Left kidney (tissue), 2 donors: ENCODE results near the gene UBE4A. TPM values are rescaled to one million over a fixed set of nuclear protein-coding genes. Genes with fewer than 3 reads are reported as not detected.
A peak's percentile ranks its signal among the peaks of the same experiment; 100 is the strongest.

Experiments
- DNase-seq: peaks from one replicate; pipeline ENCODE4 v3.0.0-alpha.2; 2013
- polyA plus RNA-seq: library from polyadenylated mRNA; unstranded; fragments of 120-200 nt; gene quantifications from one replicate; pipeline ENCODE4 v1.2.1, GENCODE V29; 2013; ENCODE audit not compliant: insufficient read length

The UBE4A gene
- polyA plus RNA-seq, 1 donor: 53.0 TPM

DNA sequence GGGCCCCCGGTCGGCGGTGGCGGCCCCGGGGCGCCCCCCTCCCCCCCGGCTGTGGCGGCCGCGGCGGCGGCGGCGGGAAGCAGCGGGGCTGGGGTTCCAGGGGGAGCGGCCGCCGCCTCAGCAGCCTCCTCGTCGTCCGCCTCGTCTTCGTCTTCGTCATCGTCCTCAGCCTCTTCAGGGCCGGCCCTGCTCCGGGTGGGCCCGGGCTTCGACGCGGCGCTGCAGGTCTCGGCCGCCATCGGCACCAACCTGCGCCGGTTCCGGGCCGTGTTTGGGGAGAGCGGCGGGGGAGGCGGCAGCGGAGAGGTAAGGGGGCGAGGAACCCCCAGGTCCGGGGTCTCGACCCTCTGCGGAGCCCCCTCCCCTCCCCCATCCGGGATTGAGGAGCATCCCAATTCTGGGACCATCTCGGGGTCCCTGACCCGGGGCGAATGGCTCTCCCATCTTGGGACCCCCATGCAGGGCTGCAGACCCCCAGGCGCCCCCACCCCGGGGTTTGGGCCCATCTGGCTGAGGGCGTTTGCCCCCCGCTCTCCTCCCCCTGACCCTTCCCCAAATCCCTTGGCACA lies 77.3 kb downstream of the UBE4A start:
- no peak for DNase-seq

GRCh38 chr11:118437208-118438125 lies 78.1 kb downstream of the UBE4A start:
- DNase-seq: peak; percentile 54

GRCh38 chr11:118438314-118438931 lies 79.0 kb downstream of the UBE4A start:
- DNase-seq: peak; percentile 73

DNA sequence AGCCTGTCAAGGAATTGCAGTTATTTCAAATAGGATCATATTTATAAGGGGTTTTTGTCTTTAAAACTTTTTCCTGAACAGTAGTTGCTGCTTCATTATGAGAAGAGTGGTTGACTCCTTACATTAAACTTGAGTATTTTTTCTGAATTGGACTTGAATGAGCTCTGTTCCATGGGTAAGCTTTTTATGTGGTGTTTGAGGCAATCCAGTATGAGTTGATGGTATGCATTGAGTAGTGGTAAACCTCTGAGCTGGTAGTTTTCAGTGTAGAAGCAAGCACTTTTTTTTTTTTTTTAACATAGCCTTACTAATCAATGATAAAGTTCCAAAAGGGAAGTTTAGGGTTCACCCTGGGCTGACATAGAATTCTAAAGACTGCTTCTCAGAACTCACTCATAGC lies 80.2 kb downstream of the UBE4A start:
- no peak for DNase-seq

DNA sequence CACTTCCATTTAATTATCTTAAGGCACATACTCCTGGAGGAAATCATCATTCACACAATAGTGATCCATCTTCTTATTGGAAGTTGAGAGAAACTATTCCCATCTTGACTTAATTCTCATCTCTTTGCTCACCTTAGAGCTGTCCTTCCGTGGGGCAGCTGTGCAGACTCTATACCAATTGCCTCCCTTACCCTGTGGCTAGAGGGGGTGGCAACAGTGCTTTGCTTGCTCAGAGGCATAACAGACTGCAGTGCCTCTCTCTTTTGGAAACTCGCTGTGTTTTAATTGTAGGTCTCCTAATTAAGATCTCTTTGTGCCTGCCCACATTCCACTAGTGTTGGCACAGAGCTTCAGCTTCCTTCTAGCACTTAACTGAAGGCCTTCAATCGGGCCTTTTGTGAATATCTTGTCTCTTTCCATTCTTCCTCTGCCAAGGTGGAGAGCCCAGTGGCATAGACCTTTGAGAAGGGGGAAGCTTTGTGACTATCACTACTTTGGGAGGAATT lies 82.4 kb downstream of the UBE4A start:
- no peak for DNase-seq

DNA sequence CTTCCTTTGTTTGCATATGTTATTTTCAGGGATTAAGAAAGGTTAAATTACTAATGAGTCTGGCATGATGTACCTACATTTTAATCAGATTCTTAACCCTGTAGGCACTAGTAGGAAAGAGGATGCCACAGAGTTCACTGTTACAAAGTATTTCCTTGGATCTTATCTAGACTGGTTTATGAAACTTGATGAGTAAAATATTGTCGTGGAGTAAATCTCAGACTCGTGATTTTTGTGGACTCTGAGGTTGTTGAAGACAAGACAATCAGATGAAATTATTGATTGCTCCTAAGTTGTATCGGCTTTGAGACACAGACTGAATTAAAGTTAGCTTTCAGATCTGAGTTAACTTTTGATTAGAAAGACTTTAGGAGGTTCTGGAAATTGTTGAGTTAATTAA lies 82.9 kb downstream of the UBE4A start:
- DNase-seq: no peak

DNA sequence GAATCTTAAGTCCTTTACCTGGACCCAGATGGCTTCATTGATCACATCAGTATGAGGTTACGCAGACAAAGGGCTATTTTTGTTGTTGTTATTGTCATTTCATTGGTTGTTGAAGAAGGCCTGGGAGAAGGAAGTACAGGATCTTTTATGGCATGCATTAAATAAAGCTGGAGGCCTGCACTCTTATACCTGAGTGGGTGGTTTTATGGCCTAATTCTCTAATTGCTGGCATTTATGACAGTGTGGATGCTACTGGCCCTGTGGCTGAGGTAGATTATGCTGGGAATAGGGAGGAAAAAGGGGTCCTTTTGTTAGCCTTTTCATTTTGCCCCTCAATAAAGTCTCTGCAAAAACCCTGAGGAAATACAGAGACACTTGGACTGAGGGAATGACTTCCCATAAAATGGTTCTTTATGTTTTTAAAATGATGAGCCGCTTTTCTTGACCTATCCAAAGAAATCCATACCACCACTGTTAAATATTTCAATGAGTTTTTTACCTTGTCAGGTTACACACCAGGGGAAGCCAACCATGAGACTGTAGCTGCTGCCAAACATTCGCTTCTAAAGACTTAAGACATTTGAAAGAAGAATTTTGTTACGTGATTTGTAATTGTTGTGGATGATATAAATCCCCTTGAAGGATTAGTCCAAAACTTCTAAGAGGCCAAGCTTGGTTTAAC lies 83.6 kb downstream of the UBE4A start:
- DNase-seq: no peak

DNA sequence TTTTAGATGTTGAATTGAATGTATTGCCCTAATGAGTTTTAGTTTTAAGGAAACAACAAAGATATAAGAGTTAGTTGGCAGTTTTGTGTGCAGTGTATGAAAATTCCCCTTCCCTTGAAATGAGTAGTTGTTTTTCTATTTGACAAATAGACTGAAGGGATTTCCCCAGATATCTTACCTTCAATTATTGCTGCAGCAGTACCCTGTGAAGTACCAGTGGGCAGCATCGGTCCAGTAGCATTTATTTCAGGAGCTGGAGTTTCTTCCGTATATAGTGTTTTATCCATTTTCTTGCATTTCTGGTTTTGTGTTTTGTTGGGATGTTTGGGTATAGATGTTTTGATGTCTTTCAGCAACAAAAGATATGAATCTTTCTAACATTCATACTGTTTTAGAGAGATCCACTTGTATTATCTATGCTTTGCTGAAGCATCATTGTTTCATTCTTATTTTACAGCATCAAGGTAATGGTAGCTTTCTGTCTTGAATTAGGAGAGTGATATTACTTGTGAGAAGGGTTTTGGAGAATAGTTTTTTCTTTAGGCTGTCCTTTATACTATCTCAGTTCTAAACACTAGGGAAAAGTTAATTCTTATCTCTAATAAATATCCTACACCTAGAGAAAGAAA lies 84.3 kb downstream of the UBE4A start:
- no peak for DNase-seq

- DNase-seq: no peak
Measured at GRCh38 chr11:118447423-118447822, 88.0 kb downstream of the UBE4A start.

DNA sequence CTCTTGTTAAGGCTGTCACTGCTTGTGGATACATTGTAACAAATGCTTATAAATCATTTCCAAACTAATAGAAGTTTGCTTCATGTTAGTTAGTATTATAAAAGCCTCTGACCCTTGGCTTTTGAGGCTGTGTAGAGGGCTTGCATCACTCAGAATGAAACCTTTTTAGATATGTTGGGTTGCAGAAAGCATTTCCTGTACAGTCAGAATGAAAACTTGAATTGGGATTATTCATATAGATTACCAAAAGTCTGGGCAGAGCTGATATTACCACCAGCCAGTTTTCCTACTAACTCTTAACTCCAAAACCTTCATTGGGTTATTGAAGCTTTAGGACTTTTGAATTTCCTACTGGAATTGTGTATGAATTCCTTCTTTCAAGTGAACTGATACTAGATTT lies 88.9 kb downstream of the UBE4A start:
- no peak for DNase-seq

Other genes with a start within 250 kb of the UBE4A start
- 0.75 TPM for gene SCN4B, start 206.8 kb upstream of the UBE4A start, polyA plus RNA-seq
- 3.0 TPM for gene SCN2B, start 183.0 kb upstream of the UBE4A start, polyA plus RNA-seq
- 1.5 TPM for gene JAML, start 134.6 kb upstream of the UBE4A start, polyA plus RNA-seq
- 6.5 TPM for gene MPZL3, start 107.2 kb upstream of the UBE4A start, polyA plus RNA-seq
- 28.3 TPM for gene MPZL2, start 95.3 kb upstream of the UBE4A start, polyA plus RNA-seq
- 0.22 TPM for gene CD3E, start 54.9 kb upstream of the UBE4A start, polyA plus RNA-seq
- 0.50 TPM for gene CD3D, start 16.9 kb upstream of the UBE4A start, polyA plus RNA-seq
- 0.25 TPM for gene CD3G, start 15.3 kb upstream of the UBE4A start, polyA plus RNA-seq
- gene ATP5MG, start 42.0 kb downstream of the UBE4A start, polyA plus RNA-seq: 383 TPM
- 56.7 TPM for gene KMT2A, start 76.9 kb downstream of the UBE4A start, polyA plus RNA-seq
- 1.3 TPM for gene TTC36, start 167.9 kb downstream of the UBE4A start, polyA plus RNA-seq
- 26.8 TPM for gene TMEM25, start 171.6 kb downstream of the UBE4A start, polyA plus RNA-seq
- gene IFT46, start 206.3 kb downstream of the UBE4A start, polyA plus RNA-seq: 54.1 TPM
- 191 TPM for gene ARCN1, start 212.8 kb downstream of the UBE4A start, polyA plus RNA-seq
- 155 TPM for gene PHLDB1, start 248.0 kb downstream of the UBE4A start, polyA plus RNA-seq